ENCODE measurements around the gene ALDH1L1.

ALDH1L1 gene

GRCh38 chr3:126184465-126185000 lies 4.1 kb upstream of the ALDH1L1 start:
- no peak overlapping the region for H3K4me3 ChIP-seq (ENCODE audit: low read length)
- DNase-seq (ENCODE audit: low read depth), result no peak
- no peak for TF ChIP-seq CTCF (conservative IDR thresholded peaks at IDR 0.05; ENCODE audit: low read length)

GRCh38 chr3:126181398-126181725 lies 976 bp upstream of the ALDH1L1 start:
- H3K4me3 ChIP-seq (ENCODE audit: low read length), result no peak overlapping the region
- no peak for DNase-seq (ENCODE audit: low read depth)
- TF ChIP-seq CTCF (conservative IDR thresholded peaks at IDR 0.05; ENCODE audit: low read length), result no peak

GRCh38 chr3:126179825-126180476 lies 435 bp downstream of the ALDH1L1 start:
- no peak for DNase-seq (ENCODE audit: low read depth)
- no peak overlapping the region for H3K4me3 ChIP-seq (ENCODE audit: low read length)
- TF ChIP-seq CTCF (conservative IDR thresholded peaks at IDR 0.05; ENCODE audit: low read length), result no peak

- DNase-seq (ENCODE audit: low read depth), result no peak
- H3K4me3 ChIP-seq (ENCODE audit: low read length), result no peak overlapping the region
- TF ChIP-seq CTCF (conservative IDR thresholded peaks at IDR 0.05; ENCODE audit: low read length), result no peak
These were observed 10.2 kb downstream of the ALDH1L1 start for GRCh38 chr3:126170073-126170777.

- no peak overlapping the region for H3K4me3 ChIP-seq (ENCODE audit: low read length)
- DNase-seq (ENCODE audit: low read depth), result no peak
- TF ChIP-seq CTCF (conservative IDR thresholded peaks at IDR 0.05; ENCODE audit: low read length), result no peak
These were observed 12.8 kb downstream of the ALDH1L1 start for GRCh38 chr3:126167566-126167965.

- no peak for DNase-seq (ENCODE audit: low read depth)
- no peak for TF ChIP-seq CTCF (conservative IDR thresholded peaks at IDR 0.05; ENCODE audit: low read length)
- H3K4me3 ChIP-seq (ENCODE audit: low read length), result no peak overlapping the region
These were observed 14.4 kb downstream of the ALDH1L1 start for GRCh38 chr3:126166009-126166408.

- no peak for TF ChIP-seq CTCF (conservative IDR thresholded peaks at IDR 0.05; ENCODE audit: low read length)
- no peak overlapping the region for H3K4me3 ChIP-seq (ENCODE audit: low read length)
- no peak for DNase-seq (ENCODE audit: low read depth)
These were observed 19.1 kb downstream of the ALDH1L1 start for GRCh38 chr3:126161309-126161708.
